ENCODE data around the gene STUB1. TPM values are rescaled to one million over a fixed set of nuclear protein-coding genes. Genes with fewer than 3 reads are reported as not detected.

STUB1 gene
- total and polyA plus RNA-seq, 10 donors: 68.9 to 160 (median 88.3) TPM

DNA sequence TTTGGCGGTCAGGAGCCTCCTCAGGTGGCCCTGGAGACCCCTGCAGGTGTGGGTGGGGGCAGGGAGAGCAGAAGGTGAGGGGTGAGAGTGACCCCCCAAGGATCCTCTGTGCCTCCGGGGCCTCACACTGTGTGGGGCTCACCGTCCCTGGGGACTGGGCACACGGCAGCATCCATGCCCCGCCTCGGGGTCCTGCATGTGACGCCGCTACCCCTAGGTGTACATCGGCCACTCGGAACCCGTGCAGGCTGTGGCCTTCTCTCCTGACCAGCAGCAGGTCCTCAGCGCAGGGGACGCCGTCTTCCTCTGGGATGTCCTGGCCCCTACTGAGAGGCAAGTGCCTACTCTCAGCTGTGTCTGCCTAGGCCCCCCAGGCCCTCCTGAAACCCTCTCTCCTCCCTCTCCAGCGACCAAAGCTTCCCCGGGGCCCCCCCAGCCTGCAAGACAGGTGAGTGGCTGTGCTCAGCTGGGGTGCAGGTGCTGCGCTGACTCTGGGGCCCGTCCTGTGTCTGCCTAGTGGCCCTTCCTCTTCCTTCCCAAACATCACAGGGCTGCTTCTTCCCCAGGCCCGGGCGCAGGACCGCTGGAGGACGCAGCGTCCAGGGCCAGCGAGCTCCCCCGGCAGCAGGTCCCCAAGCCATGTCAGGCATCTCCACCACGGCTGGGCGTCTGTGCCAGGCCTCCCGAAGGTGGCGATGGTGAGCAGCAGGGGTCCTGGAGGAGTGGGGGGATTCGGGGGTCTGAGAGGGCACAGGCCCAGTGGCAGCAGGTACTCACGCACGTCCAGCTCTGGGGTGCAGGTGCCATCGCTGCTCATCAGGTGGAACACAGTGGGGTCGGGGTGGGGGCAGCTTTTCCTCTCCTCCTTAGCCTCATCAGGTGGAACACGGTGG, 21.3 kb upstream of the STUB1 start:
- TF ChIP-seq, protein P1, sequence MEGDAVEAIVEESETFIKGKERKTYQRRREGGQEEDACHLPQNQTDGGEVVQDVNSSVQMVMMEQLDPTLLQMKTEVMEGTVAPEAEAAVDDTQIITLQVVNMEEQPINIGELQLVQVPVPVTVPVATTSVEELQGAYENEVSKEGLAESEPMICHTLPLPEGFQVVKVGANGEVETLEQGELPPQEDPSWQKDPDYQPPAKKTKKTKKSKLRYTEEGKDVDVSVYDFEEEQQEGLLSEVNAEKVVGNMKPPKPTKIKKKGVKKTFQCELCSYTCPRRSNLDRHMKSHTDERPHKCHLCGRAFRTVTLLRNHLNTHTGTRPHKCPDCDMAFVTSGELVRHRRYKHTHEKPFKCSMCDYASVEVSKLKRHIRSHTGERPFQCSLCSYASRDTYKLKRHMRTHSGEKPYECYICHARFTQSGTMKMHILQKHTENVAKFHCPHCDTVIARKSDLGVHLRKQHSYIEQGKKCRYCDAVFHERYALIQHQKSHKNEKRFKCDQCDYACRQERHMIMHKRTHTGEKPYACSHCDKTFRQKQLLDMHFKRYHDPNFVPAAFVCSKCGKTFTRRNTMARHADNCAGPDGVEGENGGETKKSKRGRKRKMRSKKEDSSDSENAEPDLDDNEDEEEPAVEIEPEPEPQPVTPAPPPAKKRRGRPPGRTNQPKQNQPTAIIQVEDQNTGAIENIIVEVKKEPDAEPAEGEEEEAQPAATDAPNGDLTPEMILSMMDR (IDR thresholded peaks at IDR 0.05 in 8 of 11, conservative IDR thresholded peaks at IDR 0.05 in 3 of 11): no peak
- TF ChIP-seq POLR2AphosphoS5 (IDR thresholded peaks at IDR 0.05) (no peak), POLR2A (IDR thresholded peaks at IDR 0.05) (no peak)
- no peaks in the 10 kb centered on the region for H3K27me3 ChIP-seq (replicated peaks in 1 of 7)
- no peak for DNase-seq
- no peak overlapping the region for H3K27ac ChIP-seq
- H3K9me3 ChIP-seq: no peaks in the 10 kb centered on the region
- 88 to 95% (median 92%) methylated on average over 21 to 35 of the region's 35 CpGs for WGBS, 5 donors
- no peak overlapping the region for H3K4me3 ChIP-seq
- H3K4me1 ChIP-seq: peaks cover 9 to 22% (median 16%) of the 10 kb centered on the region in 6 donors
- intact Hi-C loops (cut with DNase I; ENCODE audit: low total_unique reads): no loop called here
- H3K36me3 ChIP-seq: peaks cover 0 to 40% (median 0%) of the 10 kb centered on the region in 6 donors

DNA sequence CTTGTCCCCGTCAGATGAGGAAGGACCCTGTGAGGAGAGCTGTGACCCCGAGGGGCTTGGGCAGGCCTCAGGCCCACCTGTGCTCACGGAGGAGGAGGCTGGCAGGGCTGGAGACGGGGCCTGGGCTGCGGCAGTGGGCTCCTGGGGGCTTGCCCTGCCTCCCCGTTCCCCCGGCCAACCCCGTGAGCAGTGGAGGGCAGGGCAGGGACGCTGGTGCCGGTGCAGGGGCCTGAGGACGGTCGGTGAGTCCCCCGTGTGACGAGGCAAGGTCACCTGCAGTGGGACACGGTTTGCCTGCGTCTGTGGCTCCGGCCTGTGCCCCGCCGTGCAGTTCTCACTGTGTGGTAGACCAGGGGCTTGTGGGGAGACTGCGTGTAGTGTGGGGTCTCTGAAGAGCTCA, 20.6 kb upstream of the STUB1 start:
- H3K9me3 ChIP-seq: no peaks in the 10 kb centered on the region
- H3K36me3 ChIP-seq: peaks cover 0 to 39% (median 0%) of the 10 kb centered on the region in 6 donors
- H3K4me3 ChIP-seq: no peak overlapping the region
- intact Hi-C loops (cut with DNase I; ENCODE audit: low total_unique reads): no loop called here
- WGBS, 5 donors: 87 to 93% (median 91%) methylated on average over 16 to 20 of the region's 20 CpGs
- peak overlapping the region in 2 of 8 donors; percentile 78 to 84 for H3K27ac ChIP-seq
- H3K4me1 ChIP-seq: peaks cover 9 to 22% (median 16%) of the 10 kb centered on the region in 6 donors
- H3K27me3 ChIP-seq (replicated peaks in 1 of 7): no peaks in the 10 kb centered on the region
- TF ChIP-seq POLR2AphosphoS5 (IDR thresholded peaks at IDR 0.05): no peak
- TF ChIP-seq POLR2A (IDR thresholded peaks at IDR 0.05): no peak
- TF ChIP-seq, protein P1 (IDR thresholded peaks at IDR 0.05 in 8 of 11, conservative IDR thresholded peaks at IDR 0.05 in 3 of 11): no peak
- DNase-seq: no peak

DNA sequence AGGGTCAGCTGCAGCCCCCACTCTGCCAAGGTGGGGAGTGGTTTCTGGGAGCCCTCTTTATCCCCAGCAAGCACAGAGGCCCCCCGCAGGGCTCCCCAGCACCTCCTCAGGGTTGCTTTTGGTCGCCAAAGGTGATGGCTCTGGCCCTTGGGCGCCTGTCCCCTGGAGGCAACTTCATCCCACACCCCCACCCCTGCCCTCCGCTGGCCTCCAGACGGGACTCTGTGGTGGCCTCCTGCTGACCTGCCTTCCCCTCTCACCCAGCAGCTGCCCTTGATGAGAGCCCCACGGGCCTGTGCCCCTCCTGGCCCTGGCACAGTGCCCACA, 20.1 kb upstream of the STUB1 start:
- H3K27ac ChIP-seq: peak overlapping the region in 6 of 8 donors; percentile 73 to 84 (median 78)
- H3K9me3 ChIP-seq: no peaks in the 10 kb centered on the region
- H3K36me3 ChIP-seq: peaks cover 0 to 36% (median 0%) of the 10 kb centered on the region in 6 donors
- DNase-seq: no peak
- intact Hi-C loops (cut with DNase I; ENCODE audit: low total_unique reads): no loop called here
- H3K4me3 ChIP-seq: peak overlapping the region in 4 of 8 donors; percentile 26 to 61 (median 34)
- H3K4me1 ChIP-seq: peaks cover 9 to 22% (median 16%) of the 10 kb centered on the region in 6 donors
- no peaks in the 10 kb centered on the region for H3K27me3 ChIP-seq (replicated peaks in 1 of 7)
- 52 to 77% (median 58%) methylated on average over 5 to 6 of the region's 6 CpGs for WGBS, 5 donors
- TF ChIP-seq POLR2A (IDR thresholded peaks at IDR 0.05) (no peak), POLR2AphosphoS5 (IDR thresholded peaks at IDR 0.05) (no peak)
- TF ChIP-seq, protein P1 (IDR thresholded peaks at IDR 0.05 in 8 of 11, conservative IDR thresholded peaks at IDR 0.05 in 3 of 11): no peak

All from spleen (tissue), 11 donors.